ENCODE data around the gene TMEM198.

TMEM198 gene

GRCh38 chr2:219591091-219591490 is 47.3 kb downstream of the TMEM198 start:
- FAIRE-seq: no peak

- FAIRE-seq: no peak
These were observed 48.9 kb downstream of the TMEM198 start for GRCh38 chr2:219592736-219593135.

GRCh38 chr2:219593154-219593553 is 49.3 kb downstream of the TMEM198 start:
- FAIRE-seq: no peak

- FAIRE-seq: no peak
These were observed 51.4 kb downstream of the TMEM198 start for GRCh38 chr2:219595256-219595655.

- no peak for FAIRE-seq
These were observed 53.2 kb downstream of the TMEM198 start for GRCh38 chr2:219596954-219597551.

- no peak for FAIRE-seq
These were observed 53.9 kb downstream of the TMEM198 start, which contains the start of gene STK11IP for GRCh38 chr2:219597552-219598307. STK11IP (plus strand) TSS chr2:219597857; CDS start chr2:219598120, 263 bp downstream.

- FAIRE-seq: no peak
These were observed 54.7 kb downstream of the TMEM198 start for GRCh38 chr2:219598308-219599078.
